Left kidney (tissue), 8 donors: ENCODE results near the gene SLC25A21. TPM values are rescaled to one million over a fixed set of nuclear protein-coding genes. Genes with fewer than 3 reads are reported as not detected.
"Not testable (repeated sequence)": the region's sequence is repeated elsewhere in the genome, so short reads cannot be mapped to it uniquely, and the experiment has no call there.

Source experiments
- DNase-seq: peaks from one replicate; pipeline ENCODE4 v3.0.0-alpha.2; 2013
- long read RNA-seq, 8 donors: transcript quantifications; one replicate each; lab custom pipeline, GENCODE V29; 2026
- polyA plus RNA-seq: library from polyadenylated mRNA; unstranded; fragments of 120-200 nt; gene quantifications from one replicate; pipeline ENCODE4 v1.2.1, GENCODE V29; 2013; ENCODE audit not compliant: insufficient read length

The SLC25A21 gene
- 4.4 TPM for polyA plus RNA-seq
- long read RNA-seq, donor 1, partial matches to known transcripts, result 10 of 10 reads
- long read RNA-seq, donor 1, other reads (novel, unspliced or antisense), result 0 of 10 reads
- long read RNA-seq, donor 2, partial matches to known transcripts, result 10 of 10 reads
- long read RNA-seq, donor 2, other reads (novel, unspliced or antisense), result 0 of 10 reads
- long read RNA-seq, donor 3, result 0 reads
- long read RNA-seq, donor 4, result 0 reads
- long read RNA-seq, donor 5, result 0 reads
- long read RNA-seq, donor 6, result 0 reads
- long read RNA-seq, donor 7, result 0 reads
- long read RNA-seq, donor 8, result 0 reads

DNA sequence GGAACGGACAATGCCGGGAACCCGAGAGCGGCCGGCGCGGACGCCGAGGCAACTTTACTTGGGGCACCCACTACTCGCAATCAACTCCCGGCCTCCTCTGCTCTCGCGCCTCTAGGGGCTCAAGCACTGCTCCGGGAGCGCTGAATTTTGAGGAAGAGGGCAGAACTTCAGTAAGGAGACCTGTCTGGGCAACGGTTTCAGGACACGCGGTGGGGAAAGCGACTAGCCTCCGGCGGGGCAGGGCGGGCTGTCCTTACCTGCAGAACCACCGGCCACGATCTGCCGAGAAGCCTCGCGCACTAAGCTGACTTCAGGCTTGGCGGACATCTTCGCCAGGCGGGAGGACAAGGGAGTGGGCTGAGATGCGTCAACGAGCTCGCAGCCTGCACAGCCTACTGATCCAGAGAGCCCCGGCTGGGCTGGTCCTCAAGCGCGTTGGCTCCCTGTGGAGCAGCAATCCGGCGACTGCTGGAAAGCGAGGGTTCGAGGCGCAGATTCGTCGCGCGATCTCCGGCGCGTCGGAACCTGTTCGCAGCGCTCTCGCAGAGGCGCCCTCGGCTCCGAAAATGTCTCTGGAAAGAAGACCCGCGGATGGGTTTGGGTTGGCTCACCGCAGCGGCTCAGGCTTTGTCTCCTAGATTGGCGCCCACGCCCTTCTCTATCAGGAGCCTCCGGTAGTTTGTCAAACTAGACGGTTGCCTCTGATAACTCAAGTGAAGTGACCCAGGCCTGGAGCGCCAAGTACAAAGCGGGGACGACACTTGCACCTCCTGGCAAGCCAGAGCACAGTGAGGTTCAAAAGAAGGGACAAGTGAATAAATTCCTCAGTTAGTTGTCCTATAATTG lies at the start of gene SLC25A21:
Gene SLC25A21, minus strand, starts transcription at position 583 of the 846 bp plus-strand sequence.
- peak; percentile 84 for DNase-seq

DNA sequence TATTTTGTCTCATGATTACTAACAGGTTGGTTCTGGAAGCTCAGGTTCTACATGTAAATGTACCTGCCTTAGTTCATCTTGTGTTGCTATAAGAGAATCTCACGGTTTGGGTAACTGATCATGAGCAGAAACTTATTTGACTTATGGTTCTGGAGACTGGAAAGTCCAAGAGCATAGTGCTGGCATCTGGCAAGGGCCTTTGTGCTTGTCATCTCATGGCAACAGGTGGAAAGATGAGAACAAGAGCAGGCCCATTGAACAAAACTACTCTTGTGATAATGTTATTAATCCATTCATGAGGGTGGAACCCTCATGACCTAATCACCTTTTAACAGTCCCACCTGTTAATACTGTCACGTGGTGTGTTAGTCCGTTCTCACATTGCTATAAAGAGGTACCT lies 48.7 kb upstream of the SLC25A21 start:
- no peak for DNase-seq

- DNase-seq, result no peak
These were observed 42.9 kb upstream of the SLC25A21 start for GRCh38 chr14:37215345-37215744.

DNA sequence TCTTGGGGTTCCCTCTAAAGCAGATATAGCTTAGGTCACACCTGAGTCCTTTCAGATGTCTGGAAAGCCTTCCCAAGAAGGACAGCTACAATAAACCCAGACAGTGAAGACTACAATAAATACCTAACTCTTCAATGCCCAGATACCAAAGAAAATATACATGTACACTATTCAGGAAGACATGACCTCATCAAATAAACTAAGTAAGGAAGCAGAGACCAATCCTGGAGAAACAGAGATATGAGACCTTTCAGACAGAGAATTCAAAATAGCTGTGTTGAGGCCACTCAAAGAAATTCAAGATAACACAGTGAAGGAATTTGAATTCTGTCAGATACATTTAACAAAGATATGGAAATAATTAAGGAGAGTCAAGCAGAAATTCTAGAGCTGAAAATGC lies 40.6 kb upstream of the SLC25A21 start:
- DNase-seq, result no peak

DNA sequence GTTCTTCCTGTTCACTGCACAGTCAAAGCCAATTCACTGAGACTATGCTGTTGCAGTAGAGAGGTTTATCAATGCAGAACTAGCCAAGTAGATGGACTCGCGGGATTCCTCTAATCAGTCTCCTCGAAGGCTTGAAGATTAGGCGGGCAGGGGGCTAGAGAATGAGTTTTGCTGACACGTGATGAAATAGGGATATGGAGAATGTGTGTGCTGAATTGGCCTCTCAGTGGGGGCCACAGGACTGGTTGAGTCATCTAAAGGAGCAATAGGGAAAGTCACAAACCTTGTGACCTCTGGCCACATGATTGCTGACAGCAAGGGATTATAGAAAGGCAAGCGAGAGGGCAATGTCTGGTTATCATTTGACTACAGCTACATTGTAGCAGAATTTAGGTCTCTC lies 38.0 kb upstream of the SLC25A21 start:
- DNase-seq, result no peak

GRCh38 chr14:37209617-37210016 lies 37.2 kb upstream of the SLC25A21 start:
- DNase-seq, result not testable (repeated sequence)

- DNase-seq, result not testable (repeated sequence)
These were observed 33.5 kb upstream of the SLC25A21 start for GRCh38 chr14:37205623-37206605.

GRCh38 chr14:37203423-37203822 lies 31.0 kb upstream of the SLC25A21 start:
- DNase-seq, result no peak

DNA sequence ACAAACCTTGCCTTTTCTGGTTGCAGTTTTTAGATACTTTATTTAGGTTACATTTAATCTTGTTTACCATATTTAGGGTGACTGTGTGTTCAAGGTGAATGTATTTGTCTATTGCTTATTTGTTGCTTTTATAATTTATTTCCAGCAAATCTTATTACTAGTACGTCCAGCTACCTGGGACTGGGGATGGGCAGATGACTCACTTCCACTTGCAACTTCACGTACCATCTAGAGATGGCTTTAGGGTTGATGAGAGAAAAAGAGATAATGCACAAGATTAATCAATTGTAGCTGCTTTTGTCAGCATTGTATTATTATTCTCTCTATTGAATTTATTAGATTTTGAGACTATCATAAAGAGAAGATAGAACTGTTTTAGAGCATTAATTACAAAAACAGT lies 30.4 kb upstream of the SLC25A21 start:
- no peak for DNase-seq

DNA sequence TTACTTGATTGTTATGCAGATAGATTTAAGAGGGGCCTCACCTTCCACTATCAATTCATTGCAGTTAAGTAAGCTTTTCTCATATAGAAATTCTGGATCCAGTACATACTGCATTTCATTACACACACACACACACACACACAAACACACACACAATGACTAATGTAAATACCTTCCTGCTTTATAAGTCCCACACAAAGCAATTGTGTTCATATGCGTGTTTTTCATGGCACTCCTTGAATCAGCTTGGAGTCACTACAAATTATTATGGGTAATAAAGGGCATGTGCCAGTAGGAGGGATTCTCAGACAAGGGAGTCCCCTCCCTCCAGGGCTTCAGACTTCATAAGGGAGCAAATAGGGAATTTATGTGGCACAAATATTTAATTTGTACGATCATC lies 29.9 kb upstream of the SLC25A21 start:
- DNase-seq, result no peak

DNA sequence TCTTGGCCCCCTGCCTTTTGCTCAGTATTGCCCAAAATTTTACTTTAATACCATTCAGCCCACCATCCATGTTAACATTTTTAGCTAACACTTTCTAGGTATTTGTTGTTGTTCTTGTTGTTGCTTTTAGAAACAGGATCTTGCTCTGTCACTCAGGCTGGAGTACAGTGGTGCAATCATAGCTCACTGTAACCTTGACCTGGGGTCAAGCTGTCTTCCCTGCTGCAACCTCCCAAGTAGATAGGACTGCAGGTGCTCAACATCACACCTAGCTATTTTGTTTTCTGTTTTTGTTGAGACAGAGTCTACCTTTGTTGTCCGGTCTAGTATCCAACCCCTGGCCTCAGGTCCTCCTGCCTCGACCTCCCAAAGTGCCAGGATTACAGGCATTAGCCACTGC lies 29.3 kb upstream of the SLC25A21 start:
- no peak for DNase-seq

DNA sequence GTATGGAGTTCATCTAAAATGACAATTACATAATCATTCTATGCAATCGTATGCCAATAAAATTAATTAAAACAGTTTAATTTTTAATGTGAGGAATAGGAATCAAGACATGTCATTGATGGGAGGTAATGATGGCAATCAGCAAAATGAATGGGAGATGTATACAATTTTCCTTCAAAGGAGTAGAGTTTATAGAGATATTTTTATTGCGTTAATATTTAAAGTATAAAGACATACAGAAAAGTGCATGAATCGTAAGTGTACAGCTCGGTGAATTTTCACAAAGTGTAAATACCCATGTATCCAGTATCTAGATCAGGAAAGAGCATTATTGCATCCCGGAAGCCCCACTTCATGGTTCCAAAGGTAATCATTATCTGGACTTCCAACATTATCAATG lies 26.5 kb upstream of the SLC25A21 start:
- DNase-seq, result no peak

DNA sequence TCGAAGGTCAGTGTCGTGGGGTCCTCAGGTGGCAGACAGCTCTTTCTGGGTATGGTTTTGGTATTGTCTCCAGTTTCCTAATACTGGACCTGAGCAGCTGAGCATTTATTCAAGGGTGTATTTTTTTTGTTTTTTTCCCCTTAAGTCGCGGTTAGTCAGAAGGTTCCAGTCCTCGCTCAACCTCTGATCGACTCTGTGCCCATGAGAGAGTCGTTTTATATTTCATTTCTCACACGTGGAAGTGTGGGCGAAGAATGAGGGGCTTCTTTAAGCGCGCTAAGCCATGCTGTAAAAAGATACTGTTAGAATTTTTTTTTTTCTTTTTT lies 25.8 kb upstream of the SLC25A21 start:
- DNase-seq, result no peak

DNA sequence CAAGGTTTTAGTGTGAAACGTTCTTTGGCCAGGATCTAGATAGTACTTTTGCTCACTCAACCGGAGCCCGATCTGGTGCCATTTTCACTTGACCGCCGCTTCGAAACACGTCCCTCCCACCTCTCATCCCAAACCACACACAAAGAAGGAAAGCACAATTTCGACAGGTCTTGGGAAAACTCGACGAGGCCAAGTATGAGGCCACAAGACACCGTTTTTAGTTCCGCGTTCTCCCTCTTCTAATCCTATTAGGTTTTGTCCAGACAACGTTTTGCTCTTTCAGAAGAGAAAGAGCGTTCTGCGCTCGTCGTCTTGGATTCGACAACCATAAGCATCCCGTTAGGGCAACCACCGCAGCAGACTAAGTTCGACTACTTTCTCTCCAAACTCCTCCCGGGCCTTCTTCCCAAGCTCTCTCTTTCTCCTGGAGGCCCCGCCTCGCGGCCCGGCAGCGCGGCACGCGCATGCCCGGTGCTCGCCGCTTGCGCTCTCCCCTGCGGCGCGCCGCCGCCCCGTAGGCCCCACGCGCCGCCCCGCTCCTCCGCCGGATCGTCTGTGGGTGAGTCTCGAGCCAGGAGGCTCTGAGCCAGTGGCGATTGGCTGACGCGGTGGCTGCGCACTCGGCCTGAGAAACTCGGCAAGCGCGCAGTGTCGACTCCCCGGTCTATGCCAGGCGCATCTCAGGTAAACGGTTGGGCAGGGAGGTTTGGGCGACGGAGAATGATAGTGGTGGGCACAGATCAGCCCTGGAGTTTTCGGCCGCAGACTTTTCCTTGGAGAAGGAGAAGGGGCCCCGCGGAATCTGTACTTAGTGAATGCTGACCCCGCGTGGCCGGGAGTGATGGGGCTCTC lies 25.2 kb upstream of the SLC25A21 start, which contains the start of gene MIPOL1:
Gene MIPOL1, plus strand, starts transcription at position 517 of the 852 bp plus-strand sequence. CDS start 49,952 bp downstream, outside the sequence.
- peak; percentile 85 for DNase-seq

DNA sequence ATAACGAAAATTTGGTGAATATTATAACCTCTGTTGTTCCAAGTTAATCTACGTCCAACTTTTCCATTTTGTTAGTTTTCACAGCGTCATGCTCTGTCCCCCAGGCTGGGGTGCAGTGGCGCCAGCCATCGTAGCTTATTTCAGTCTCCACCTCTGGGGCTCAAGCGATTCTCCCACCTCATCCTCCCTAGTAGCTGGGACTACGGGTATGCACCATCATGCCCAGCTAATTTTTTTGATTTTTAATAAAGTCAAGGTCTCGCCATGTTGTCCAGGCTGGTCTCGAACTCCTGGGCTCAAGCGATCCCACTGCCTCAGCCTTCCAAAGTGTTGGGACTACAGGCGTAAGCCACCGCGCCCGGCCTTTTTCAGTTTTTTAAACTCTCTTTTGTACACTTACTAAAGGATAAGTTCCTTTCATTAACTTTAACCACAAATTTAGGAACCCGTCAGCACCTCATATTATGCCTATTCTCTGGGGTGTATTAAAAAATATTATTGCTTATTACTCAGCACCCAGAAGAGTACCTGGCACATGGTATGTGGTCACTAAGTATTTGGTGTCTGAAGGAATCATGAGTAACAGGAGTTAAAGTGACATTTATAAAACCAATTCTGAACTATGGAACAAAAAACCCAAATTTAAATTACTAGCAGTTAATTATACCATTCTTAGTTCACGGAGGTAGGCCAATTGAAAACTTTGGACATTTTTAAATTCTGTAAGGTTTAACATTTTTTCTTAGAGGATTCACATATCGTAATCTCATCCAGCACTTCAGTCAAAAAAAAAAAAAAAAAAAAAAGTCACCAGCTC lies 24.4 kb upstream of the SLC25A21 start:
- no peak for DNase-seq

DNA sequence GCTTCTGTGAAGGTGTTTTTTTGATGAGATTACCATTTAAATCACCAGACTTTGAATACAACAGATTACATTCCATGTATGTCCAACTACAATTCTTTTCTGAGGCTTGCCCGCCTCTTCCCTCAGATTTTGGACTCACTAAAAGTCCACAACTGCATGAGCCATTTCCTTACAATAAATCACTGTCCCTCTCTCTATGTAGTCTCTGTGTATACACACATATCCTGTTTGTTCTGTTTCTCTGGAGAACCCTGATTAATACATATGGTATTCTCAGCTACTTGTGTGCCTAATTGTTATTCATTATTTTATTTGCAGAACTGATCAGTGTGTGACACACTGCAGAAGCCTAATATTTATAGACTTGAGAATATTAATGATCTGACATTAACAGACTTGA lies 22.9 kb upstream of the SLC25A21 start:
- DNase-seq, result no peak

DNA sequence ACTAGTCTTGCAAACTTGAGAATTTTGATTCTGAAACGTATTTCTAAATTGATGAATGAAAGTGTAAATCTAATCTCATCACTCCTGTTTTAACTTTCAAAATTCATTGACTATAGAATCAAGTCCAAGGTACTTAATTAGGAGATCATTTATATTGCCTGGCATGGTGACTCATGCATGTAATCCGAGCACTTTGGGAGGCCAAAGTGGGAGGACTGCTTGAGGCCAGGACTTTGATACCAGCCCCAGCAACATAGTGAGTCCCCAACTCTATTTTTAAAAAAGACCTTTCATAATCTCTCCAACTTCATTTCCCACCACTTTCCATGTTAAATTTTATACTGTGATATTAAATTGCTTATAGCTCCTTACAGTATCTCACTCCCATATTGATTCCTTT lies 22.3 kb upstream of the SLC25A21 start:
- no peak for DNase-seq

- not testable (repeated sequence) for DNase-seq
These were observed 17.3 kb upstream of the SLC25A21 start for GRCh38 chr14:37189733-37190132.

- DNase-seq, result not testable (repeated sequence)
These were observed 15.6 kb upstream of the SLC25A21 start for GRCh38 chr14:37187840-37188577.

DNA sequence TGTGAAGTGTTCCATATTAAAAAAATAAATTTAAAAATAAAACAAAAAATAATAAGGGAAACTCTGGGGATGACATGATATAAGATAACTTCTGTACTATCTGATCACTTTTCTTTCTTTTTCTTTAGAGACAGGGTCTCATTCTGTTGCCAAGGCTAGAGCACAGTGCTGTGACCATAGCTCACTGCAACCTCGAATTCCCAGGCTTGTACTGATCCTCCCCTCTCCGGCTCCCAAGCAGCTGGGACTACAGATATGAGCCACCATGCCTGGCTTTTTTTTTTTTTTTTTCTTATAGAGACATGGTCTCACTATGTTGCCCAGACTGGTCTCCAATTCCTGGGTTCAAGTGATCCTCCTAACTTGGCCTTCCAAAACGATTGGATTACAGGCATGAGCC lies 14.9 kb upstream of the SLC25A21 start:
- DNase-seq, result no peak
